Epithelial cell of esophagus (primary cell): ENCODE data around the gene SCFD2.

Source experiments
- DNase-seq: peaks from one replicate; pipeline ENCODE4 v3.0.0; 2010; ENCODE audit warnings: low read depth
- H3K4me3 ChIP-seq: 2 replicates; pipeline ENCODE4 v1.5.1; 2011; ENCODE audit warnings: mild to moderate bottlenecking, low read length, control low read depth
- TF ChIP-seq, protein P1 (sequence below): IDR thresholded peaks from 2 replicates; pipeline ENCODE4 v1.5.1; 2011; ENCODE audit warnings: low read depth, mild to moderate bottlenecking, low read length, control low read depth, inconsistent platforms; ENCODE audit not compliant: insufficient read depth; ENCODE audit errors: missing control alignments

The SCFD2 gene

DNA sequence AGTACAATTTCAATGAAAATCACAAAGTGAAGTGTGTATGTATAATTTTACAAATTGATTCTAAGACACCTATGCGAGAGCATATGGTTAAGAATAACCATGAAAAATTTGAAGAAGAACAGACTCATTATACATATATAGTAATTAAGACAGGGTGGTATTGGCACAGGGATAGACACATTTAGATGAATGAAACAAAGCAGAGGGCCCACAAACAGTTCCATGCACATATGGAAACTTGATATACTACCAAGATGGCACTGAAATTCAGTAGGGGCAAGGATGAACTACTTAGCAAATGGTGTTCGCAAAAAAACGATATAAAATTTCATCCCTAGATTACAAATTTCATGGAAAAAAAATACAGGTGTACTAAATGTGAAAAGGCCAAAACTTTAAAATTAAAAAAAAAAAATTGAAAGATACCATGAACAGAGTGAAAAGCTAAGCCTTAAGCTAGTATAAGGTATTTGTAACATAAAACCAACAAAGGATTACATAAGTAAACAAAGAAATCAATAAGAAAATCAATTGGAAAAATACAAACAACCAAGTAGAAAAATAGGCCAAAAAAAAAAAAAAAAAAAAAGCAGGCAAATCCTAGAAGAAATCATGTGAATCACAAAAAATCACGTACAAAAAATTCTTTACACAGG, 418.3 kb downstream of the SCFD2 start:
- TF ChIP-seq, protein P1, sequence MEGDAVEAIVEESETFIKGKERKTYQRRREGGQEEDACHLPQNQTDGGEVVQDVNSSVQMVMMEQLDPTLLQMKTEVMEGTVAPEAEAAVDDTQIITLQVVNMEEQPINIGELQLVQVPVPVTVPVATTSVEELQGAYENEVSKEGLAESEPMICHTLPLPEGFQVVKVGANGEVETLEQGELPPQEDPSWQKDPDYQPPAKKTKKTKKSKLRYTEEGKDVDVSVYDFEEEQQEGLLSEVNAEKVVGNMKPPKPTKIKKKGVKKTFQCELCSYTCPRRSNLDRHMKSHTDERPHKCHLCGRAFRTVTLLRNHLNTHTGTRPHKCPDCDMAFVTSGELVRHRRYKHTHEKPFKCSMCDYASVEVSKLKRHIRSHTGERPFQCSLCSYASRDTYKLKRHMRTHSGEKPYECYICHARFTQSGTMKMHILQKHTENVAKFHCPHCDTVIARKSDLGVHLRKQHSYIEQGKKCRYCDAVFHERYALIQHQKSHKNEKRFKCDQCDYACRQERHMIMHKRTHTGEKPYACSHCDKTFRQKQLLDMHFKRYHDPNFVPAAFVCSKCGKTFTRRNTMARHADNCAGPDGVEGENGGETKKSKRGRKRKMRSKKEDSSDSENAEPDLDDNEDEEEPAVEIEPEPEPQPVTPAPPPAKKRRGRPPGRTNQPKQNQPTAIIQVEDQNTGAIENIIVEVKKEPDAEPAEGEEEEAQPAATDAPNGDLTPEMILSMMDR, result no peak
- H3K4me3 ChIP-seq, result no peak overlapping the region
- no peak for DNase-seq

DNA sequence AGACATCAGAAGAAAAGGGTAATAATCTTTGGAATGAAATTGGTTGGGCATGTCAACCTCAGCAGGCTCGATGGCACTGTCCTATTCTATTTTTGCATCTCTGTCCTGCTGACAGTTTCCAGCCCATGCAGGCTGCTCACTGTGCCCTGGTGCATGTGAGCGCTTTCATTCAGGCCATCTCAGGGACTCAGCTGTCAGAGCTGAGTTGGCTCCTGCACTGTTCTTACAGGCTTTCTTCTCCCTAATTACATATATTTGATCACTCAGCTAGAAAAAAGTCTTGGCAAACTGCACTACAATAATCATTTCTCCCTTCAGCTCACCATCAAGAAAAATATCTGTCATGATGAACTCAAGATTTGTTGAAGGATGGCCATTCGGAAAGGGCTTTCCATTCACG, 419.0 kb downstream of the SCFD2 start:
- TF ChIP-seq, protein P1, result no peak
- no peak overlapping the region for H3K4me3 ChIP-seq
- DNase-seq, result no peak

DNA sequence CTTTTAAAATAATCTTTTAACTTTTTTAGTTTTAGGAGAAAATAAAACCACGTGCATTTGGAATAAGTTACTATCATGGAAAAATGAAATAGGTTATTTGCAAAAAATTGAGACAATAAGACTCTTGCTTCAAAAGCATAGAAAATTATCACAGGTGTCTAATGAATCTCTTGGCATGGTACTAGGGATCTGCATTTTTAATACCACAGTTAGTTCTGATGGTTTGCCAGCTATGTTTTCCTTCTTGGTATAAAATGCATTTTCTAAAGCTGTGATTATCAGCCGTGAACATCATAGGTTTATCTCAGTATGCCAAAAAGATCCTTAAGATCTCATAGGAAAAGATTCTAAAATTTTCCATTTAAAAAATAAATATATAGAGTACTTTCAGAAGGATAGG, 419.9 kb downstream of the SCFD2 start:
- TF ChIP-seq, protein P1, result no peak
- no peak overlapping the region for H3K4me3 ChIP-seq
- DNase-seq, result no peak

DNA sequence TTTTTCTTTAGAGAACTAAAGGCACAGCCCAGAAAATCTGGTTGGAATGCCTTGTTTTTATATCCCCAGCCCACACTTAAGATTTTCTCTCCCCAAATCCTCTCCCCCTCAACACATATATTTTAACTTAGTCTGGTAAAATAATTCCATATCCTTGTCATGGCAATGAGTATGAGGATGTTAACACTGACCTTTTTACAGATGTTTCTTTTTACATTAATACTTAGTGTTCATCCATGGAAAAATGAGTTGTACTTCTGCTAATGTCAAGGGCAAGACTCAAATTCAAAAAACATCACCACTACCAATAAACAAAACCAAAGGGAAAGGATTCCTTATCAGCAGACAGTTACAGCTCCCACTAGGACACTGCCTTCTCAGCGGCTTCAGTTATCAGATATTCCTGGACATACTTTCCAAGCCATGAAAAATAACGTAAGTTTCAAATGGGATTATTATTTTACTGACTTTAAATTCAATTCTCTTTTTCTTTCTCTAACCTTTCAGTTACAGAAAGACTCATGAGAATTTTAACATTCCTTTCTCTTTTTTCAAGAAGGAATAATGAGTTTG, 420.4 kb downstream of the SCFD2 start:
- TF ChIP-seq, protein P1, result no peak
- H3K4me3 ChIP-seq, result no peak overlapping the region
- no peak for DNase-seq

DNA sequence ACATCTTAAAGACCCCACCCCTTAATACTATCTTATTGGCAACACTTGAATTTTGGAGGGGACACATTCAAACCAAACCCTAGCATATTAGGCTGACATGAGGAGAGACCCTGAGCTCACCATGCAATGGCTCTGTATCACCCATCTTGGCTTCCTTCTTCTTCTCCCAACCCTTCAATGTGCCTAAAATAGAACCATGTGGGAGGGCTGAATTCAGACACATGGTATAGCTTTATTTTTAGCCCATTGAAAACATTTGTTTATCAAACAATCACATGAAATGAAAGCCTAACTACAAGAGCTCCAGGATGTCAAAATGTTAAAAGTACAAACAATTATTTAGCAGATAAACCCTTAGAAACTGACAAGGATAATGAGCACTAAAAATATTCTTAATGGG, 422.2 kb downstream of the SCFD2 start:
- DNase-seq, result no peak
- H3K4me3 ChIP-seq, result no peak overlapping the region
- TF ChIP-seq, protein P1, result no peak

DNA sequence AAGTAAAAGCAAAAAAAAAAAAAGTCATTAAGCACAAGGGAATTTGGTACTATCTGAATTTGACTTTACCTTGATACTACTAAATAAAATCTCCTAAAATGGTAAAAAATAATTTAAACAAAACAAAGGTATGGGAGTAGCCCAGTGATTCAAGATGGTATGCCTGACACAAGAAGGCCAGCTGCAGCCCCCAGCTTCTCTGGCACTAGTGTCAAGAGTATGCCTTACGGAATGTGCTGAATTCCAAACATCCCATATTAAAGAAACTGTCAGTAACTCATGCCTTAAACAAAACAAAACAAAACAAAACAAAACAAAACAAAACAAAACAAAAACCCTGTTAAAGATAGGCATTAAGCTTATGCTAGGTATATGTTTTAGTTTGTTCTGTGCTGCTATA, 422.9 kb downstream of the SCFD2 start:
- TF ChIP-seq, protein P1, result no peak
- no peak for DNase-seq
- no peak overlapping the region for H3K4me3 ChIP-seq

DNA sequence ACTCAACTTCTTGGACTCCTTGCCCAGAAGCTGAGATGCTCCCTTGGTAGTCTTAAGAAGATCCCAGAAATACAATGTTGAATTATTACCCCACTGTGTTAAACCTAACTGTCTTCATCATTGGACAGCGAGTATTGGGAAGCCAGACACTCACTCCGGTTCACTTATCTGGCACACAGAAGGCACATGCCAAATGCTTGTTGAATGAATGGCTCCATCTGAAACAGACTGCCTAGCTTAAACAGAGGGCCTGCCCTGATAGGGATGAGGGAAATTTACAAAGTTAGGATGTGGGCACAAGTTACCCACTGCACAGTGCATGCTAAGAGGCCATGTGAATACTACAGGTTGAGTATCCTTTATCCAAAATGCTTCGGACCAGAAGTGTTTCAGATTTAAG, 424.4 kb downstream of the SCFD2 start:
- TF ChIP-seq, protein P1, result no peak
- no peak overlapping the region for H3K4me3 ChIP-seq
- DNase-seq, result no peak
